Ishikawa (cell line): ENCODE results near the gene PPP1R27.

Experiments used
- CEBPB ChIP-seq: IDR thresholded peaks from 2 replicates; pipeline ENCODE4 v1.6.1; 2012
- CREB1 ChIP-seq: IDR thresholded peaks from 2 replicates; pipeline ENCODE4 v1.6.1; 2012; ENCODE audit warnings: low read depth
- EGR1 ChIP-seq: IDR thresholded peaks from 2 replicates; pipeline ENCODE4 v1.6.1; 2012
- EP300 ChIP-seq: IDR thresholded peaks from 2 replicates; pipeline ENCODE4 v1.6.1; 2012; ENCODE audit warnings: borderline replicate concordance
- FOXM1 ChIP-seq: IDR thresholded peaks from 2 replicates; pipeline ENCODE4 v1.6.1; 2012; ENCODE audit warnings: low read depth, borderline replicate concordance
- MAX ChIP-seq: IDR thresholded peaks from 2 replicates; pipeline ENCODE4 v1.6.1; 2012
- NFIC ChIP-seq: IDR thresholded peaks from 2 replicates; pipeline ENCODE4 v1.6.1; 2012
- RAD21 ChIP-seq: IDR thresholded peaks from 2 replicates; pipeline ENCODE4 v1.6.1; 2012; ENCODE audit warnings: low read depth
- REST ChIP-seq: IDR thresholded peaks from 2 replicates; pipeline ENCODE4 v1.6.1; 2012; ENCODE audit warnings: low read depth, mild to moderate bottlenecking
- TAF1 ChIP-seq: IDR thresholded peaks from 2 replicates; pipeline ENCODE4 v1.6.1; 2012; ENCODE audit warnings: low read depth, mild to moderate bottlenecking
- TCF12 ChIP-seq: IDR thresholded peaks from 2 replicates; pipeline ENCODE4 v1.6.1; 2012; ENCODE audit warnings: low read depth
- TEAD4 ChIP-seq: IDR thresholded peaks from 2 replicates; pipeline ENCODE4 v1.6.1; 2012
- USF1 ChIP-seq: IDR thresholded peaks from 2 replicates; pipeline ENCODE4 v1.6.1; 2012
- YY1 ChIP-seq: IDR thresholded peaks from 2 replicates; pipeline ENCODE4 v1.6.1; 2012; ENCODE audit warnings: low read depth
- ZBTB7A ChIP-seq: IDR thresholded peaks from 2 replicates; pipeline ENCODE4 v1.6.1; 2012; ENCODE audit warnings: low read depth

PPP1R27 gene

GRCh38 chr17:81829858-81830257, 5.0 kb downstream of the PPP1R27 start:
- TF ChIP-seq CEBPB (no peak), EP300 (no peak), TAF1 (no peak), USF1 (no peak), TCF12 (no peak), TEAD4 (no peak), YY1 (no peak), NFIC (no peak), MAX (no peak), RAD21 (no peak), EGR1 (no peak), FOXM1 (no peak), ZBTB7A (no peak), REST (no peak), CREB1 (no peak)

GRCh38 chr17:81828656-81829055, 6.2 kb downstream of the PPP1R27 start:
- TF ChIP-seq NFIC = no peak
- no peak for TF ChIP-seq CEBPB
- no peak for TF ChIP-seq TCF12

GRCh38 chr17:81825841-81826466, 8.9 kb downstream of the PPP1R27 start:
- TF ChIP-seq USF1 (no peak), NFIC (no peak), EP300 (no peak), TEAD4 (no peak), RAD21 (no peak), EGR1 (no peak), REST (no peak)

DNA sequence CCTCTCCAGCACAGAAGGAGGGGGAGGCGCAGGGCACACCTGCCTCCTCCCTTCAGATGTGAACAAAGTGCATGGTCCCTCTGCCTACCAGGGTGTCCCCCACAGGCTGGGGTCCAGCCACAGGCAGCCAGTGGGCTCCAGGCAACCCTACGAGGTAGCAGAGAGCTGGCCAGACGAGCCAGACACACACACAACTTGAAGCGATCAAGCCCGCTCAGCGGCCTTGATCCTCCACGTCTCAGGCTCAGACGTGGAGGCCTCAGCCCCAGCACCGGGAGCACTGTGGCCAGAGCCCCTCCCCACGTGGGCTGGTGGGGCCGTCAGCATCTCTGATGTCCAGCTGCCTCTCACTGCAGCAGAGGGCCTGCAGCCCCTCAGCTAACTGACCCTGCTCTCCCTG, 10.3 kb downstream of the PPP1R27 start:
- TF ChIP-seq EP300 (no peak), REST (no peak), CREB1 (no peak)

- TF ChIP-seq USF1 (no peak), EP300 (no peak), ZBTB7A (no peak), MAX (no peak), TEAD4 (no peak), NFIC (no peak)
Observed at GRCh38 chr17:81823820-81824550, 10.9 kb downstream of the PPP1R27 start.
